Subcutaneous adipose tissue (tissue), 4 donors: ENCODE measurements around the gene RBMS1. TPM values are rescaled to one million over a fixed set of nuclear protein-coding genes. Genes with fewer than 3 reads are reported as not detected.

Experiments used
- CTCF ChIP-seq: fragments of 450-650 bp; IDR thresholded peaks from one replicate; pipeline ENCODE4 v1.5.1; 2016; ENCODE audit warnings: low read depth, mild to moderate bottlenecking, control low read depth, antibody characterized with exemption, moderate library complexity
- total RNA-seq, 4 donors: library from RNA; depleted of rRNA; stranded (reverse); fragments of >200 nt; gene quantifications; one replicate each; pipeline ENCODE4 v1.1.0, GENCODE V29; 2016

Gene RBMS1
- total RNA-seq, 4 donors from 2014 or later: 80.1 to 164 (median 95.7) TPM

GRCh38 chr2:160459538-160460332 lies 33.9 kb downstream of the RBMS1 start:
- no peak for TF ChIP-seq CTCF

- TF ChIP-seq CTCF: no peak
Measured at GRCh38 chr2:160458718-160459453, 34.7 kb downstream of the RBMS1 start.

GRCh38 chr2:160457588-160457987 lies 36.0 kb downstream of the RBMS1 start:
- TF ChIP-seq CTCF: no peak

GRCh38 chr2:160454070-160454797 lies 39.4 kb downstream of the RBMS1 start:
- no peak for TF ChIP-seq CTCF

GRCh38 chr2:160453111-160453820 lies 40.3 kb downstream of the RBMS1 start:
- TF ChIP-seq CTCF: no peak

- TF ChIP-seq CTCF: no peak
Measured at GRCh38 chr2:160450486-160450885, 43.1 kb downstream of the RBMS1 start.
